RWPE1 (cell line): Measurements from ENCODE around the gene ANKRD11.
A peak's percentile ranks its signal among the peaks of the same experiment; 100 is the strongest.

Experiments
- CTCF ChIA-PET: fragments of 350-600 bp; sonication (Branson Sonifier 250); formaldehyde crosslinking; extraction: SDS; loops from one replicate; lab custom pipeline; 2021; lab: Yijun Ruan, JAX
- POLR2A ChIA-PET: fragments of 400-600 bp; formaldehyde crosslinking; extraction: SDS; loops from one replicate; lab custom pipeline; 2020; ENCODE audit warnings: antibody characterized with exemption; ENCODE audit not compliant: low non-redundant PET; lab: Yijun Ruan, JAX
- DNase-seq: peaks from one replicate; pipeline ENCODE4 v3.0.0; 2012; ENCODE audit warnings: low spot score
- H3K27ac ChIP-seq: fragments of 450-650 bp; 2 replicates; pipeline ENCODE4 v1.5.1; 2017
- TF ChIP-seq, protein P1 (sequence below): fragments of 450-650 bp; conservative IDR thresholded peaks from 2 replicates; pipeline ENCODE4 v1.5.1; 2017; ENCODE audit warnings: low read depth, mild to moderate bottlenecking

ANKRD11 gene

GRCh38 chr16:89358030-89359005 is 132.0 kb downstream of the ANKRD11 start:
- ChIA-PET CTCF (no interaction called here), POLR2A (no interaction called here)
- TF ChIP-seq, protein P1, sequence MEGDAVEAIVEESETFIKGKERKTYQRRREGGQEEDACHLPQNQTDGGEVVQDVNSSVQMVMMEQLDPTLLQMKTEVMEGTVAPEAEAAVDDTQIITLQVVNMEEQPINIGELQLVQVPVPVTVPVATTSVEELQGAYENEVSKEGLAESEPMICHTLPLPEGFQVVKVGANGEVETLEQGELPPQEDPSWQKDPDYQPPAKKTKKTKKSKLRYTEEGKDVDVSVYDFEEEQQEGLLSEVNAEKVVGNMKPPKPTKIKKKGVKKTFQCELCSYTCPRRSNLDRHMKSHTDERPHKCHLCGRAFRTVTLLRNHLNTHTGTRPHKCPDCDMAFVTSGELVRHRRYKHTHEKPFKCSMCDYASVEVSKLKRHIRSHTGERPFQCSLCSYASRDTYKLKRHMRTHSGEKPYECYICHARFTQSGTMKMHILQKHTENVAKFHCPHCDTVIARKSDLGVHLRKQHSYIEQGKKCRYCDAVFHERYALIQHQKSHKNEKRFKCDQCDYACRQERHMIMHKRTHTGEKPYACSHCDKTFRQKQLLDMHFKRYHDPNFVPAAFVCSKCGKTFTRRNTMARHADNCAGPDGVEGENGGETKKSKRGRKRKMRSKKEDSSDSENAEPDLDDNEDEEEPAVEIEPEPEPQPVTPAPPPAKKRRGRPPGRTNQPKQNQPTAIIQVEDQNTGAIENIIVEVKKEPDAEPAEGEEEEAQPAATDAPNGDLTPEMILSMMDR: no peak
- no peak for DNase-seq
- peak overlapping the region; percentile 78 for H3K27ac ChIP-seq

DNA sequence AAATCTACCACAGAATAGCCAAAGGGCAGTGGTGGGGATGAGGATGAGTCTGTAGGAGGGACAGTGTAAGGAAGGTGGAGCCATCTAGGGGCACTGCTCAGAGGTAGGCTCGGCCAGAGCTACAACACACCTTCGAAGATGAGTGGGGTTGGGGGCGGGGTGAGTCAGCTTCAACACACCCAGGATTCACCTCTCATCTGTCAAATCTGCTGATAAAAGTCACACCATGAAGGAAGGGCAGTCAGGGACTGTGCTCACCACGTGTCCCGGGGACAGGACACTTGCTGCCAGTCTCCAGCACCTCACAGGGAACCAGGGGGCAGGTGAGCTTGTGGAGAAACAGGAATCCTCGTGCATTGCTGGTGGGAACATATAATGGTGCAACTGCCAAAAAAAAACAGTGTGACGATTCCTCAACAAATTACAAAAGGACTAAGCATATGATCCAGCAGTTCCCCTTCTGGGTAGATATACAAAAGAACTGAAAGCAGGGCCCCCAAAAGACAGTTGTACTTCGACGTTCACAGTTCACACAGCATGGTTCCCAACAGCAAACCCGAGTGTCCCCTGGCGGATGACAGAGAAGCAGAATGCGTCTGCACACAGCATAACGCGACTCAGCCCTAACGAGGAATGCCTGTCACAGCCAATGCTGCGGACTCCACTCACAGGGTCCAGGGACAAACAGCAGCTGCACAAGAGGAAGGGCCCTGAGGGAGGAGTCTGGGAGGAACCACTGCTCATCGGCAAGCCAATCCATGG is 133.1 kb downstream of the ANKRD11 start:
- POLR2A ChIA-PET: no interaction called here
- peak; percentile 59 for DNase-seq
- CTCF ChIA-PET: interaction anchor here (0.5 to 0.6 kb wide), 3 partner anchors 38 to 139 kb away, joined by 3 to 5 read pairs (median 4); no protein-coding TSS in a partner anchor
- H3K27ac ChIP-seq: peak overlapping the region; percentile 78
- TF ChIP-seq, protein P1: no peak

- DNase-seq: no peak
- ChIA-PET CTCF (no interaction called here), POLR2A (no interaction called here)
- H3K27ac ChIP-seq: peak overlapping the region; percentile 78
- TF ChIP-seq, protein P1: no peak
Observed at GRCh38 chr16:89355686-89356085, 134.7 kb downstream of the ANKRD11 start.

DNA sequence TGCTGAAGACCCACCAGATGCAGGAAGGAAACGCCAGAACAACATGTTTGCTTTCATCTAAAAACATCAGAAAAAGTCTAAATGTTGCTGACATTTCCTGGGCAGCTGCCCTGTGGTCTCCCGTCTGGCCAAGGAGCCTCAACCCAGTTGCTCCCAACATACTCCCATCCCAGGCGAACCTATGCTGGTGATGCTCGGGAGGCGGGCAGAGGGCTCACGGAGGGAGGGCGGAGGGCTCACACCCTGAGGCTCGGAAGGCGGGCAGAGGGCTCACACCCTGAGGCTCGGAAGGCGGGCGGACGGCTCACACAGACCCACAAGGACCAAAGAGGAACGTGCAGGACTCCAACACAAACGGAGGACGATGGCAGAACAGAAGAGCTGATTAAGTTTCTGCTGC is 135.4 kb downstream of the ANKRD11 start:
- CTCF ChIA-PET: no interaction called here
- DNase-seq: no peak
- peak overlapping the region; percentile 78 for H3K27ac ChIP-seq
- POLR2A ChIA-PET: no interaction called here
- TF ChIP-seq, protein P1: no peak

GRCh38 chr16:89354325-89354724 is 136.0 kb downstream of the ANKRD11 start:
- no peak for DNase-seq
- H3K27ac ChIP-seq: peak overlapping the region; percentile 78
- ChIA-PET CTCF (no interaction called here), POLR2A (no interaction called here)
- TF ChIP-seq, protein P1: no peak

DNA sequence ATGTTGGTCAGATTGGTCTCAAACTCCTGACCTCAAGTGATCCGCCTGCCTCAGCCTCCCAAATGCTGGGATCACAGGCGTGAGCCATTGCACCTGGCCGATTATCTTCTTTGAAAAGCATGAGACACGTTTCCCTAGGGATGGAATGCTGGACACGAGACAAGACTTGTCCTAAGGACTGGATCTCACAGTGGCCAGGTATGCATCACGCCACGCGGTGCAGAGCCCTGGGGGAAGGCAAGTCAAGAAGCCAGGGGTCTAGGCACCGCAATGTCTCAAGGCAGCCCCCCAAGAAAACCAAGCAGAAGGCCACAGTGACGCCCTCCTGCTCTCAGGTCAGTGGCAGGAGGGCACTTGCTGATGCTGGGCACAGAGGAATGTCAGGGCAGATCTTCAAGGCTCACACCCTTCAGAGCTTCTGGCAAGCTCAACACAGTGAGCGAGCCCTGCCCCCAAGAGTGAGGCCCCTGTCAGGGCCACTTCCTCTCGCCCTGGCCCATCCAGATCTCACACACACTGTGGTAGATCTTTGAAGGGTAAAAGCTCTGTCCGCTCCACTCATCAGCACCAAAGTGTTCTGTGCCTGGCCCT is 138.2 kb downstream of the ANKRD11 start:
- ChIA-PET POLR2A (no interaction called here), CTCF (interaction anchor here (0.6 to 0.7 kb wide), 2 partner anchors 16 to 97 kb away, joined by 3 read pairs; no protein-coding TSS in a partner anchor)
- TF ChIP-seq, protein P1: no peak
- peak overlapping the region; percentile 78 for H3K27ac ChIP-seq
- peak; percentile 79 for DNase-seq
